Endodermal cell (in vitro differentiated cells): ENCODE measurements around the gene DUSP6. TPM values are rescaled to one million over a fixed set of nuclear protein-coding genes. Genes with fewer than 3 reads are reported as not detected.

Source experiments
- DNase-seq: peaks from one replicate; pipeline ENCODE4 v3.0.0-alpha.2; 2017
- H3K27ac ChIP-seq: 2 replicates; pipeline ENCODE4 v1.5.1; 2013; ENCODE audit warnings: mild to moderate bottlenecking, low read depth, low read length, moderate library complexity
- H3K27me3 ChIP-seq: 2 replicates; pipeline ENCODE4 v1.6.1; 2013; ENCODE audit warnings: mild to moderate bottlenecking, low read length, moderate library complexity; ENCODE audit not compliant: insufficient read depth, control insufficient read depth, poor library complexity, severe bottlenecking
- H3K36me3 ChIP-seq: 2 replicates; pipeline ENCODE4 v1.7.0; 2013; ENCODE audit warnings: mild to moderate bottlenecking, low read length, moderate library complexity; ENCODE audit not compliant: control insufficient read depth, insufficient read depth
- H3K4me1 ChIP-seq: one replicate; pipeline ENCODE4 v1.7.0; 2013; ENCODE audit warnings: low read length; ENCODE audit not compliant: control insufficient read depth, insufficient read depth
- H3K4me3 ChIP-seq: 2 replicates; pipeline ENCODE4 v1.5.1; 2013; ENCODE audit warnings: mild to moderate bottlenecking, low read length, moderate library complexity
- H3K9ac ChIP-seq: 2 replicates; pipeline ENCODE4 v1.6.1; 2013; ENCODE audit warnings: mild to moderate bottlenecking, low read length, moderate library complexity; ENCODE audit not compliant: poor library complexity, severe bottlenecking; ENCODE audit errors: extremely low read depth
- H3K9me3 ChIP-seq: 2 replicates; pipeline ENCODE4 v1.6.1; 2013; ENCODE audit warnings: mild to moderate bottlenecking, low read length, moderate library complexity; ENCODE audit not compliant: control insufficient read depth
- H3K27ac Mint-ChIP-seq: 2 replicates; pipeline ENCODE4 v1.8.0; 2020; ENCODE audit warnings: mixed read lengths
- H3K27me3 Mint-ChIP-seq: 2 replicates; pipeline ENCODE4 v1.8.0; 2021; ENCODE audit warnings: mild to moderate bottlenecking, mixed read lengths; ENCODE audit not compliant: insufficient read depth
- H3K36me3 Mint-ChIP-seq: 2 replicates; pipeline ENCODE4 v1.8.0; 2020; ENCODE audit warnings: low read depth, mixed read lengths
- H3K4me1 Mint-ChIP-seq: 2 replicates; pipeline ENCODE4 v1.8.0; 2020; ENCODE audit warnings: mixed read lengths
- H3K4me3 Mint-ChIP-seq: 2 replicates; pipeline ENCODE4 v1.8.0; 2020; ENCODE audit warnings: mild to moderate bottlenecking, moderate library complexity, mixed read lengths
- H3K9me3 Mint-ChIP-seq: 2 replicates; pipeline ENCODE4 v1.8.0; 2020; ENCODE audit warnings: mild to moderate bottlenecking, mixed read lengths
- CTCF ChIP-seq: fragments of 200-600 bp; sonication (generic); conservative IDR thresholded peaks from 2 replicates; pipeline ENCODE4 v1.5.0; 2021; ENCODE audit warnings: antibody characterized with exemption, mild to moderate bottlenecking
- WGBS, 2 experiments: methylation state at CpG; one replicate each; pipeline versions ENCODE4 v1.1.5 to v1.1.7; 2013; ENCODE audit warnings: missing lambda C conversion rate in 2 of 2, mixed read lengths in 1 of 2; ENCODE audit not compliant: insufficient coverage in 1 of 2, insufficient read length in 1 of 2; 5-methylcytosine and 5-hydroxymethylcytosine counted together
- total RNA-seq, 2 donors: library from RNA; stranded (reverse); fragmentation: NEBNext Ultra II Directional in 1 of 2; extraction: Animal tissue kit (Norgen Biotek cat#: 25700) in 1 of 2; gene quantifications; 2 replicates in 1 of 2; 3 replicates in 1 of 2; pipeline ENCODE4 v1.2.1, GENCODE V29; 2021

Gene DUSP6
- total RNA-seq, 2 donors from 2014 or later, result 85.9 to 123 TPM

GRCh38 chr12:89366676-89367364 lies 14.5 kb upstream of the DUSP6 start:
- Mint-ChIP-seq H3K27ac (no peak overlapping the region), H3K36me3 (peaks cover 3% of the 10 kb centered on the region), H3K4me1 (peaks cover 28% of the 10 kb centered on the region), H3K27me3 (no peaks in the 10 kb centered on the region), H3K4me3 (no peak overlapping the region), H3K9me3 (no peaks in the 10 kb centered on the region)
- WGBS, 2 experiments, result 93 to 100% methylated on average over 1 to 3 of the region's 3 CpGs
- peaks cover 12% of the 10 kb centered on the region for H3K4me1 ChIP-seq
- H3K9ac ChIP-seq, result no peak overlapping the region
- no peak overlapping the region for H3K4me3 ChIP-seq
- no peak for DNase-seq
- no peaks in the 10 kb centered on the region for H3K9me3 ChIP-seq
- TF ChIP-seq CTCF, result no peak
- H3K27ac ChIP-seq, result no peak overlapping the region
- H3K27me3 ChIP-seq, result no peaks in the 10 kb centered on the region
- H3K36me3 ChIP-seq, result no peaks in the 10 kb centered on the region

DNA sequence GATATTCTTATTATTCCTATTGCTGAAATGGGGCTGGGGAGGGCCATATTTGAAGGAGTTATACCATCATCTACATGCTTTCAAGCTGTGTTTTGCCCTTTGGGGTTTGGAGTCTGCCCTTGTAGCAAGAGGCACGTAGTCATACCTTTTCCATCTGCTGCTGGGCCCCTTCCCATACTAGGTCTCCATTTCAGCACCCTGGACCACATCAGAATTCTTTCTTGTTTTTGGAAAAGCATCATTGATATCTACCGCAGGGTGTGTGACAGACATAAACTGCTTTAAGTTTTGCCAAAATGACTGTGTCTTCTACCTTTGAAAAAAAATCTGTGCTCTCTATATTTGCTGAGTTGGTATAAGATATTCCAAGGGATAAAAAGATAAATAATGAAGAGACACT lies 12.3 kb upstream of the DUSP6 start:
- no peaks in the 10 kb centered on the region for H3K9me3 ChIP-seq
- no peaks in the 10 kb centered on the region for H3K27me3 Mint-ChIP-seq
- H3K27ac Mint-ChIP-seq, result no peak overlapping the region
- peaks cover 22% of the 10 kb centered on the region for H3K4me1 Mint-ChIP-seq
- H3K27ac ChIP-seq, result no peak overlapping the region
- no peak overlapping the region for H3K4me3 ChIP-seq
- no peaks in the 10 kb centered on the region for H3K27me3 ChIP-seq
- no peak for DNase-seq
- H3K9ac ChIP-seq, result no peak overlapping the region
- no peak overlapping the region for H3K4me3 Mint-ChIP-seq
- peaks cover 3% of the 10 kb centered on the region for H3K36me3 Mint-ChIP-seq
- no peaks in the 10 kb centered on the region for H3K9me3 Mint-ChIP-seq
- TF ChIP-seq CTCF, result no peak
- WGBS, 2 experiments, result 92 to 100% methylated on average over 2 of the region's 2 CpGs
- no peaks in the 10 kb centered on the region for H3K36me3 ChIP-seq
- no peaks in the 10 kb centered on the region for H3K4me1 ChIP-seq

- Histone ChIP-seq H3K9me3 (no peaks in the 10 kb centered on the region), H3K4me1 (no peaks in the 10 kb centered on the region), H3K27me3 (no peaks in the 10 kb centered on the region), H3K36me3 (no peaks in the 10 kb centered on the region), H3K9ac (no peak overlapping the region), H3K4me3 (no peak overlapping the region), H3K27ac (no peak overlapping the region)
- TF ChIP-seq CTCF, result no peak
- Mint-ChIP-seq H3K27ac (no peak overlapping the region), H3K36me3 (peaks cover 3% of the 10 kb centered on the region), H3K9me3 (no peaks in the 10 kb centered on the region), H3K27me3 (no peaks in the 10 kb centered on the region), H3K4me3 (no peak overlapping the region), H3K4me1 (peaks cover 24% of the 10 kb centered on the region)
- 94% methylated on average over 2 of the region's 2 CpGs; no CpG with 5 or more reads in 1 of the 2 experiments for WGBS, 2 experiments
- no peak for DNase-seq
Observed at GRCh38 chr12:89364058-89364457, 11.8 kb upstream of the DUSP6 start.
